GM08714 (cell line): ENCODE data around the gene ASIC4.

Source experiments
- H3K4me3 ChIP-seq: fragments of 200-500 bp; sonication (Bioruptor generic); 2 replicates; pipeline ENCODE4 v1.5.1; 2014; ENCODE audit warnings: mild to moderate bottlenecking, low read length, inconsistent platforms
- ZNF274 ChIP-seq: IDR thresholded peaks from 2 replicates; pipeline ENCODE4 v1.6.1; 2012; ENCODE audit warnings: mild to moderate bottlenecking, low read depth, low read length

ASIC4 gene

DNA sequence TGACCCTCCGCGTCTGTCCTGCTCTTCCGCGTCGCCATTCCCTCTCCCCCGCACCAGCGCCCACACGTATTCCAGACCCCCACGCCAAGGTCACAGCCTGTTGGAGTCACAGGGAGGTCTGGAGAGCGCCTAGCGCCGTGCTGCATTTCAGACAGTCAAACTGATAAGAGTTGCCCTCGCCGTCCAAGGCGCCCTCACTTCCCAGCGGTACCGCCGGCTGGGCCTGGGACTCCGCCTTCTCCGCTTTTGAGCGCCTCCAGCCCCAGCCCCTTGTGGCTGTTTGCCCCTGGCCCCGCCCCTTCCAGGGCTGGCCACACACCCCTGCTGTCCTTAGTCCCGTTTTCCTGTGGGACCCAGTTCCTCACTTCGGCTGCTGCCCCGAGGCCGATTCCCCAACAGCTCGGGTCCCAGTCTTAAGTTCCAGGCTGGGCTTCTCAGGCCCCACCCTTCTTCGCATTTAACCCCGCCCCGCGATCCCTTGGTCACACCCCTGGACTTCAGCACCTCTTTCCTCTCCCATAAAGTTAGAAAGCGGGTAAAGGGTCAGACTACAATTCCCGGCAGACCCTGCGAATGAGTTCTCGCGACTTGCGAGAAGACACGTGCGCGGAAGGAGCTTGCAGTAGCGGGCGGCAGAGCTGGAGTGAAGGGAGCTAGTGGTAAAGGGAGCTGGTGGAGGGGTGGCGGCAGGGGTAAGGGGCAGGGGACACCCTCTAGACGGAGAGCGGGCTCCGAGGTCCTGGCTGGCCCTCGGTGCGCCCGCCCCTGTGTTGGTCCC lies 15.8 kb upstream of the ASIC4 start, which contains the start of gene GMPPA:
Gene GMPPA (plus strand): TSS at position 612 of the 778 bp plus-strand sequence. CDS start 1,085 bp downstream, outside the sequence.
- no peak for TF ChIP-seq ZNF274
- H3K4me3 ChIP-seq: peak within 1 kb of the TSS; percentile 96

- TF ChIP-seq ZNF274: no peak
- peak overlapping the region; percentile 96 for H3K4me3 ChIP-seq
These were observed 15.3 kb upstream of the ASIC4 start for GRCh38 chr2:219499058-219499307.

- peak overlapping the region; percentile 96 for H3K4me3 ChIP-seq
- no peak for TF ChIP-seq ZNF274
These were observed 14.7 kb upstream of the ASIC4 start for GRCh38 chr2:219499555-219499954.

DNA sequence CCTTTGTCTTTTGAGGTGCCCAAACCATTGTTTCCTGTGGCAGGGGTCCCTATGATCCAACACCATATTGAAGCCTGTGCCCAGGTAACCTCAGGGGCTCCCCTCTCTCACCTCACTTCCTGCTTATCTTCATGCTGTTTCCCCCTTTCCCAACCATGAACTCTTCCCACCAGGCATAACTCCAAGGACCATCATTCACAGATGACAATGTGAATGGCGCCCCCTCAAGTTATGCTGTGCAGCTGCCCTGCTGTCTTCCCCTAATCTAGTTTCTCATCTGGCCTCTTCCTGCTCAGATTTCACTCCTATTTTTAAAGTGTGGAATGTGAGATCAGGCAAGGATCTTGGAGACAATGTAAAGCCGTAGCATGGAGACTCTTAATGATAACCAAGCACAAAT lies 14.1 kb upstream of the ASIC4 start:
- no peak for TF ChIP-seq ZNF274
- H3K4me3 ChIP-seq: peak overlapping the region; percentile 96; the same call in 1 of the 2 replicates

- TF ChIP-seq ZNF274: no peak
- no peak overlapping the region for H3K4me3 ChIP-seq
These were observed 12.4 kb upstream of the ASIC4 start for GRCh38 chr2:219501849-219502248.

- no peak for TF ChIP-seq ZNF274
- no peak overlapping the region for H3K4me3 ChIP-seq
These were observed 11.7 kb upstream of the ASIC4 start for GRCh38 chr2:219502618-219503017.

DNA sequence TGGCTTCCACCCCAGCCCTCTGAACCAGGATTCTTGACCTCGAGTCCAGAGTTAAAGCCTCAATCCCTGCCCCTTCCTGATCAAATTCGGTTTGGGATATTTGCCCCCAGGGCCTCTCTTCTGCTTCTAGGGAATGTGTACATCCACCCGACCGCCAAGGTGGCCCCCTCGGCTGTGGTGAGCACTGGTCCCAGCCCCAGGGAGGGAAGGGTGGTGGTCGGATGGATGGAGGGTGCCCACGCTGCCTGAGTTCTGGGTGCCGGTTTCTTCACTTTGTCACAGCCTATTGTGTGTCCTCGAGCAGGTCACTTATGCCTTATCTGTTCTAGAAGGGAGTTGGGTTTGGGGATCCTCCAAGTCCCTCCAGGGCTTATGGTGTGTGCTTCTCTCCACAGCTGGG lies 8.7 kb upstream of the ASIC4 start:
- no peak overlapping the region for H3K4me3 ChIP-seq
- no peak for TF ChIP-seq ZNF274

DNA sequence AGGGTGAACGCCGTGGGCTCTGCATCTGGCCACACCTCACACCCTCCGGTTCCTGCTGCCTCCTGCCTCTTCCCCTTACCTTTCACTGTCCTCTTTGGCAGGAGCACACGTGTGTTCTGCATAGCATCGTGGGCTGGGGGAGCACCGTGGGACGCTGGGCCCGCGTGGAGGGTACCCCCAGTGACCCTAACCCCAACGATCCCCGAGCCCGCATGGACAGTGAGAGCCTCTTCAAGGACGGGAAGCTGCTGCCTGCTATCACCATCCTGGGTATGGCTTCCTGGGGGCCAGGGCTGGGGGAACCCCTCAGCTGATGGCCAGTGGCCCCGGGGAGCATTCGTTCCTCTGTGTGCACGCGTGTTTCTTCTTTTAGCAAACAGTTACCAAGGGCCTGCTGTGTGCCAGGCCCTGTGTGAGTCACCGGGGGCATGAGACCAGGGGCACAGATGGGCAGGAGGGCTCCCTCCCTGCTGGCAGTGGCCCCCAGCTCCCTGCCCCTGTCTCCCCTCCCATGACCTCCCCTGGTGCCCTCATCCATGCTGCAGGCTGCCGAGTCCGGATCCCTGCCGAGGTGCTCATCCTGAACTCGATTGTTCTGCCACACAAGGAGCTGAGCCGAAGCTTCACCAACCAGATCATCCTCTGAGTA lies 8.0 kb upstream of the ASIC4 start:
- H3K4me3 ChIP-seq: no peak overlapping the region
- no peak for TF ChIP-seq ZNF274

- TF ChIP-seq ZNF274: no peak
- H3K4me3 ChIP-seq: no peak overlapping the region
These were observed 7.3 kb upstream of the ASIC4 start for GRCh38 chr2:219506802-219507526.

GRCh38 chr2:219507581-219508443 lies 6.5 kb upstream of the ASIC4 start:
- no peak overlapping the region for H3K4me3 ChIP-seq
- no peak for TF ChIP-seq ZNF274

DNA sequence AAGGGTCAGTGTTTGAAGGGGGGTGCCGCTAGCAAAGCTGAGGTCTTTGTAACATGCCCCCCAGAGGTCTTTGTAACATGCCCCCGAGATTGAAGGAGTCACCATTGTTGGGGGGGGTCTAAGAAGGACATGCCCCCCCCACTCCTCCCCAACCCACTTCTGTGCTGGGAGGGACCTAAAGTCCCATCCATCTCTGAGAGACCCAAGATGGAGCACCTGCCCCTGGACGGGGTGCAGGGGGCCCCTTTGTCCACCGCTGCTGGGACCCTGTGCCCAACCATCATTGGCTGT lies 5.9 kb upstream of the ASIC4 start:
- H3K4me3 ChIP-seq: no peak overlapping the region
- no peak for TF ChIP-seq ZNF274

GRCh38 chr2:219508971-219509779 lies 5.1 kb upstream of the ASIC4 start:
- TF ChIP-seq ZNF274: no peak
- no peak overlapping the region for H3K4me3 ChIP-seq

- TF ChIP-seq ZNF274: no peak
- H3K4me3 ChIP-seq: no peak overlapping the region
These were observed 4.3 kb upstream of the ASIC4 start for GRCh38 chr2:219509780-219510511.
